Left renal pelvis (tissue), 4 donors: Measurements from ENCODE around the gene TSPAN5. TPM values are rescaled to one million over a fixed set of nuclear protein-coding genes. Genes with fewer than 3 reads are reported as not detected.

Experiments used
- DNase-seq, 4 donors: peaks; one replicate each; pipeline ENCODE4 v3.0.0-alpha.2; 2013; ENCODE audit warnings: low read depth in 4 of 4, low spot score in 3 of 4
- polyA plus RNA-seq, 4 donors: library from polyadenylated mRNA; unstranded; fragments of 120-200 nt; gene quantifications; one replicate each; pipeline ENCODE4 v1.2.1, GENCODE V29; 2013; ENCODE audit not compliant: insufficient read length in 4 of 4

The TSPAN5 gene
- polyA plus RNA-seq, 4 donors, result 12.9 to 30.9 (median 25.5) TPM

GRCh38 chr4:98423009-98423408 lies 235.4 kb downstream of the TSPAN5 start:
- DNase-seq, result no peak

GRCh38 chr4:98421111-98421510 lies 237.3 kb downstream of the TSPAN5 start:
- DNase-seq, result peak in 1 of 4 donors; percentile 11
